CD4-positive, alpha-beta T cell treated with Interleukin-6 for 4 hours (primary cell): ENCODE results near the gene LZTS2.
"Not testable (repeated sequence)": the region's sequence is repeated elsewhere in the genome, so short reads cannot be mapped to it uniquely, and the experiment has no call there.

Experiments used
- DNase-seq: peaks from one replicate; pipeline ENCODE4 v3.0.0-alpha.2; 2020; ENCODE audit warnings: mixed read lengths

The LZTS2 gene, protein sequence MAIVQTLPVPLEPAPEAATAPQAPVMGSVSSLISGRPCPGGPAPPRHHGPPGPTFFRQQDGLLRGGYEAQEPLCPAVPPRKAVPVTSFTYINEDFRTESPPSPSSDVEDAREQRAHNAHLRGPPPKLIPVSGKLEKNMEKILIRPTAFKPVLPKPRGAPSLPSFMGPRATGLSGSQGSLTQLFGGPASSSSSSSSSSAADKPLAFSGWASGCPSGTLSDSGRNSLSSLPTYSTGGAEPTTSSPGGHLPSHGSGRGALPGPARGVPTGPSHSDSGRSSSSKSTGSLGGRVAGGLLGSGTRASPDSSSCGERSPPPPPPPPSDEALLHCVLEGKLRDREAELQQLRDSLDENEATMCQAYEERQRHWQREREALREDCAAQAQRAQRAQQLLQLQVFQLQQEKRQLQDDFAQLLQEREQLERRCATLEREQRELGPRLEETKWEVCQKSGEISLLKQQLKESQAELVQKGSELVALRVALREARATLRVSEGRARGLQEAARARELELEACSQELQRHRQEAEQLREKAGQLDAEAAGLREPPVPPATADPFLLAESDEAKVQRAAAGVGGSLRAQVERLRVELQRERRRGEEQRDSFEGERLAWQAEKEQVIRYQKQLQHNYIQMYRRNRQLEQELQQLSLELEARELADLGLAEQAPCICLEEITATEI

DNA sequence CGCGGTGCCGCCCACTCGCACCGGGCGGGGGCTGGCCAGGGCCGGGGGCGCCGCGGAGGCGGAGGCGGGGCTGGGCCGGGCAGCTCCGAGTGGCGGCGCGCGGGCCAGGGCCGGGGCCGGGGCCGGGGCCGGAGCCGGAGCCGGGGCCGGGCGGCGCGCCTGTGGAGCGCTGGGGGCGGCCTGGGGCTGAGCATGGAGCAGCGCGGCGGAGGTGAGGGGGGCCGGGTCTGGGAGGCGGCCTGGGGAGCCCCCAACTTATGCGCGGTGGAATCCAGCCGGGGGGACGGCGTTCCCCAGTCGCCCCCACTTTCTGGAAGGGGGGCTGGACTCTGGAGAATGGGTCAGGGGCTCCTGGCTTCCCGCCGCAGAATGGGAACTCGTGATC, at the start of gene LZTS2:
Gene LZTS2 (plus strand): TSS at position 67 of the 385 bp plus-strand sequence. CDS start 2,731 bp downstream, outside the sequence.
- no peak for DNase-seq

DNA sequence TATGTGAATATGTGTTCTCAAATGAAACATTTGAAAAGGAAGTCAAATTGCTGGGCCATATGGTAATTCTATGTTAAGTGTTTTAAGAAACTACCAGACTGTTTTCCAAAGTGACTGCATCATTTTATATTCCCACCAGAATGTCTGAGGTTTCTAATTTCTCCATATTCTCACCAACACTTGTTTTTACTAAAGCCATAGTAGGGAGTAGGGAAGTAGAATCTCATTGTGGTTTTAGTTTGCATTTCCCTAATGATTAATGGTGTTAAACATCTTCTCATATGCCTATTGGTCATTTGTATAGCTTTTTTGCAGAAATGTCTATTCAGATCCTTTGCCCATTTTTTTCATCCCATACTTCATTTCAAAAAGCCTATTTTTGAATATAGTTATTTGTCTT, 39.4 kb upstream of the LZTS2 start:
- DNase-seq = no peak

DNA sequence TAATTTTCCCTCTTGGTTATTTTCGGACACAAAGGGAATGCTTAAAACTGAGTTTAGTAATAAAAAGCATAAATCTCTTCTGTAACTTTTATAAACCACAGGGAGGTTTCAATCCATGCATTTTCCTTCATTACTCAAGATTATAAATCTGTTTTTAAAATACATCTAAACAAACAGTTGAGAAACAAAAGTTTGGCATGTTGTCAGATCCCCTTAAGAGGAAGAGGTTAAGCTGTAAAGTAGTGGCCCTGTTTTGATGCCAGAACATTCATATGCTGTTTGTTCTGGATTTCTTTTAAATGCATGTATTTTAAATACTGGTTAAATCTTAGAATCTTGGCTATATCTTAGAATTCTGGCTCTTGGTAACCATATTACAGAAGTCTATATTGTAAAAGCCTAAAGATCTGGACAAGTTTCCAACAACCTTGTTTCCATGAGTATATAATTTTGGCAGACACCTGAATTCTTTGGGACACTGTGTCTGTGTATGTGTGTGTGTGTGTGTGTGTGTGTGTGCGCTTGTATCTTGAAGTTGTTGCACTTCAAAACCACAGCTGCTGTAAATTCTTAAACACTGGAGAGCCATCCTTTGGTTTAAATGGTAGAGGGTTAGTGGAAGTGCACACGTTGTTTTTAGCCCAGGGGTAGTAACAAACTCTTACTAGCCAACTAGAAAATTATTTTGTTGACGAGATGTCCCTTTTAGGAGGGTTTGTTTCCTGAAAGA, 37.1 kb upstream of the LZTS2 start:
- no peak for DNase-seq

DNA sequence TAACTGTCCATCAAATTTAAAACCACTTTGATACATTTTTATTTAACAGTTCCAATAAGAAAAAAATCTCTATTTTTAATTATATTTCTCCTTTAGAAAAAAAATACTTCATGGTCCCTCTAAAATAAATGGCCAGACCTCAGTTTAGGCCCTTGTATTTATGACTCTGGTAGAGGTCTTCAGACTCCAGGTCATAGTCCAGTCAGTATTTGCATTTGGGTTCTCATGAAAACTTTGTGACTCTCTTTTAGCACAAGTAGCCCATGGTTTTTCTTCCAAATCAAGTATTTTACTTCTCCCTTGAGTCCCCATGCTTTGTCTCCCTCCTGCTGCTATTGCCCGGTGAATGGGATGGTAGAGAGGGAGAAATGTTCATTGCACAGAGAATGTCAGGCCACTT, 35.8 kb upstream of the LZTS2 start:
- DNase-seq = no peak

DNA sequence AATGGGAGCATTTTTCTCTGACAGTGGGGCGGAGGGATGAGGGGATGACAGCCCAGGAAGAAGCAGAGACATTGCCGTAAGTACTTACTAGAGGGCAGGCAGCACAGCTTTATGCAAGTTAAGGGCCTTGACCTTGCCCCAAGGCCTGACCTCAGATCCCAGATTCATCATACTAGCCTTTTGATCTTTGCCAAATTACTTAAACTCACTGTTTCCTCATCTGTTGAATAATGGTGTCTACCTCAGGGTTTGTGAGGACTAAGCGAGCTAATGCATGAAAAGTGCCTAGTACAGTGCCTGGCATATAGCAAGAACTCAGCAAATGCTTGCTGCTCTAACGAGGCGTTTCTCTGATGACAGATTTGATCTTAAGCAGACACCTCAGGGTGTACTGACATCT, 33.8 kb upstream of the LZTS2 start:
- DNase-seq = no peak

DNA sequence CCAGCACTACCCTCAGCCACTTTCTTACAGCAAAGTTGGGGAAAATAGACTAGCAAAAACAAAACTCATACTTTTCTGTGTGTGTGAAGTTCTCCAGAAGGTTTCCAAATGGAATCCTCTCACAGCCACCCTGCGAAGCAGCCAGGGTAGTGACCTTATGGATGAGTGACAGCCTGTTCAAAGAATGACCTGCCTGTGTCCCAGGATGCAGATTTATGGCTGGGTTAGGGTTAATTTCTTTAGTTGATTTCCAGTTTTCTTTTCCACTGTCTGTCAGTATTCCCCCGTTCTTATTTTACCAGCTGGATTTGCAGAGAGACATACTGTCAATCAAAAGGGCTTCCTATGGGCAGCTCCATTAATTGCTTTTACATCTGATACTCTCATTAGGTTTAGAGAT, 32.7 kb upstream of the LZTS2 start:
- DNase-seq = no peak

DNA sequence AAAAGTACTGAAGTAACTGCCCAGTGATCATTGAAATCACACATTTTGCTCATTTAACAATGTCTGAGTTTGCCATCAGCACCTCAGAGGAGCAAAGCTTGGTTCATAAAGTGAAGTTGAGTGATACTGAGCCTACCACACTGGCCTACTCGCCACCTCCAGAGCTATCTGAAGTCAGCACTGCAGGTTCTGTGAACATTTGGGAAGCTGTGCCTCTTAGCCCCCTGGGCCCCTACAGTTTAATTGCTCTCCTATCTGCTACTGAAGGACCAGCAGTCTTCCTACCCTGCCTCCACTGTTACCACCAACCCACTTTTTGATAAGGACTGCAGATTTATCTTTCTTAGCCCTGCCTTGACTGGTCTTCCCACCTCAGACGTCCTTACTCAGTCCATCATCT, 32.3 kb upstream of the LZTS2 start:
- no peak for DNase-seq

DNA sequence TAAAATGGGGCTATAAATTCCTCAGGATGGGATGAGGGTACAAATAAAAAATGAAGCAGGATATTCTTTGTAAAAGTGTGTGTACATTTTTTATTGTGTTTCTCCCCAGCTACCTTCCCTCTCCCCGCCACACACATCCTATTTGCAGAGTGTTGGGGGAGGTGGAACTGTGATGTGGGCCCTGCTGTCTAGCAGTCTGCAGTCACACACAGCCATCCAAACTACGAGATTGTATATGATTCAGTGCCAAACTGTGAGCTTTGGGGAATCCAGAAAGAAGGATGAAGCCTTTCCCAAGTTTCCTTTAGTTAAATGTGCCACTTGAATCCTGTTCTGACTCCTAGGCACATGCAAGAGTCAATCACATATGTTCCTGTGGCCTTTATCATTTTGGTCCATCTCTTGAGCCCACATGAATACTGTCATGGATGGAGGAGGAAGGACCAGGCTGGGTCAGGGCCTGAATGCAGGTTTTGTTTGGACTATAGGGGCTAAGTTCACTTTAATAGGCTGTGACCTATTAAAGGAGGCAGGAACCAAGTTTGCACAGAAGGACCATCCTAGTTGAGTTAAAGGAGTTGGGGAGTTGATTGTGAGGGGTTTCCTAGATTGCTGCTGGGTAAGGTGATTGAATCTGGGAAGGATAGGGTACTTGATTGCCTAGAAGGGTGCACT, 31.4 kb upstream of the LZTS2 start:
- no peak for DNase-seq

DNA sequence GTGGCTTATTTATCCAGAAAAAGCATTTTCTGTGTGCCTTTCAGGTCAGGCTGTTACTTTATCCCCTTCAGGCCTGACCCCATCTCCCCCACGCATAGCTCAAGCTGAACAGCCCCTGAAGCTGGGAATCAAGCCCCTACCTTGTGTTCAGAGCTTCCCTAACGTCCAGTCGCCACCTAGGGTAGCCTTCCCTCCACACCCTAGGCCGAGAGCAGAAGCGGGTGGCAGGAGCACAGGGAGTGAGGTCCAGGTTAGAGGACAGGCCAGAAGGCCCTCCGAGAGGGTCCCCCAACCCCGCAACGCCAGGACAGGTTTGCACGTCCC, 30.8 kb upstream of the LZTS2 start:
- no peak for DNase-seq

DNA sequence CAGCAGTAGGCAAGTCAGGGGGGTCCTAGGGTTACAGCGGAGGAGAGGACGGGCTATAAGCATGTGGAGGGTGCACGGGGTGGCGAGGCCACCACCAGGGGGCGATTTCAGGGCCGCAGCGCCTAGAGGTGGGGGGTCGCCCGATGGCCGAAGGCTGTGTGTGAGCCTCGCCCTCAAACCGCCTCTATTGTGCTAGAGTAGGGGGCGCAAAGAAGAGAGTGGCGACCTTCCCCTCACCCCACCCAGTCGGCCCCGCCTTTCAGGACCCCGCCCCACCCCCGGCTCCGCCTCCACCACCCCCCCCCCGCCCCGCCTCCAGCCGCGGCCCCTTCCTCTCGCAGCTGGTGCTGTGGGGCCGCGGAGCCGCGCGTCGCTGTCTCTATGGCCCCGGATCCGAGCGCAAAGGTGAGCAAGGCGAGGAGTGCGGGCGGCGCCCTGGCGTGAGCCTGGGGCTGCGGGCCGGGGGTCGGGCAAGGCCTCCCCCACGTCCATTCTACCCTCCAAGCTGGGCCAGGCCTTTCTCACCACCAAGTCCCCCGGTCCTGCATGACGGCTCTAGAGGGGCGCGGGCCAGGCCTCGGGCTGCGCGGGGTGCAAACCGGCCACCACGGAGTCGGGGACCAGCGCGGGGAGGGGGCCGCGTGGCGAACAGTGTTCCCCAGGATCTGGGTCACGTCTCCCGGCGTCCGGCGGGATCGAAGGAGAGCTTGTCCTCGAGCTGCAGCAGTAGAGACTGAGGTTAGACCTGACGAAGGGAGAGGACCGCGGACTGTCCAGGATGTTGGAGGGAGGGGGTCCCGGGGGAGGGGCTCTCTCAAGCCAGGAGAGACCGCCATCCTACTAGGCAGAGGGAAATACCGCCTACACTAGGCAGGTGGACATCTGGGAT, 30.2 kb upstream of the LZTS2 start, which contains the start of gene SEMA4G:
Gene SEMA4G (plus strand): TSS at position 318 of the 889 bp plus-strand sequence. CDS start 3,409 bp downstream, outside the sequence.
- peak; percentile 70 for DNase-seq

DNA sequence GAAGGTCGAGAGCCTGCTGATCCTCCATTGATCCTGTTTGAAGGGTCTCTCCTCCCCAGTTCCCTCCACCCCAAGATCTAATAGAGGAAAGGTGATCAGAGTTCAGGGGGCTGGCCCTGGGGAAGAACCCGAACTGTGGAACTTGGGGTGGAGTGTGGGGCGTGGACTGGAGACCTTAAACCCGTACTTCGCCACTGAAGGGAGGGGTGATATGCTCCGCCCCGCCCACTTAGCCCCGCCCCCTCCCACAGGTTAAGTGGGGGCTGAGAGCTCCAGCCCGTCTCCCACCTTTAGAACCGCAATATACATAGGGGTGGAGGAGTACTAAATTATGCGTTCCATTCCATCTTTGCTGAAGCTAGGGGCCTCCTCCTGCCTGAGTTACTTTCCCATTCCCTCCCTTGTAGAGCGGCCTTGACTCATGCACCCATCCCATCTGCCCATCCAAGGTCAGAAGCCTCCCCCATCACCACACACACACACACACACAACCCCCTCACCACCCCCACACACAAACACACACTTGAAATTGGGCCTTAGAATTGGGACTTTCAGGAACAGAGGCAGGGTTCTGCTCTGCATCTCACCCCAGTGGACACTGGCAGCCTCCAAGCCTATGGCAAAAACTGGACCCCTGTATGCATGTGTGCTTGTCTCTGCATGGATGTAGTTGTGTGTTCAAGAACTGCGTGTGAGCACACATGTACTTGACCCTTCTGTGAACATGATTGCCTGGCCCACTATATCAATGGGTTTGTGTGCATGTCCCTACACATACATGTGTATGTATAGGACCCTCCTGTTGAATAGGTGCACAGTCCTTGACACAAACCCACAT, 29.3 kb upstream of the LZTS2 start:
- DNase-seq = peak; percentile 57

DNA sequence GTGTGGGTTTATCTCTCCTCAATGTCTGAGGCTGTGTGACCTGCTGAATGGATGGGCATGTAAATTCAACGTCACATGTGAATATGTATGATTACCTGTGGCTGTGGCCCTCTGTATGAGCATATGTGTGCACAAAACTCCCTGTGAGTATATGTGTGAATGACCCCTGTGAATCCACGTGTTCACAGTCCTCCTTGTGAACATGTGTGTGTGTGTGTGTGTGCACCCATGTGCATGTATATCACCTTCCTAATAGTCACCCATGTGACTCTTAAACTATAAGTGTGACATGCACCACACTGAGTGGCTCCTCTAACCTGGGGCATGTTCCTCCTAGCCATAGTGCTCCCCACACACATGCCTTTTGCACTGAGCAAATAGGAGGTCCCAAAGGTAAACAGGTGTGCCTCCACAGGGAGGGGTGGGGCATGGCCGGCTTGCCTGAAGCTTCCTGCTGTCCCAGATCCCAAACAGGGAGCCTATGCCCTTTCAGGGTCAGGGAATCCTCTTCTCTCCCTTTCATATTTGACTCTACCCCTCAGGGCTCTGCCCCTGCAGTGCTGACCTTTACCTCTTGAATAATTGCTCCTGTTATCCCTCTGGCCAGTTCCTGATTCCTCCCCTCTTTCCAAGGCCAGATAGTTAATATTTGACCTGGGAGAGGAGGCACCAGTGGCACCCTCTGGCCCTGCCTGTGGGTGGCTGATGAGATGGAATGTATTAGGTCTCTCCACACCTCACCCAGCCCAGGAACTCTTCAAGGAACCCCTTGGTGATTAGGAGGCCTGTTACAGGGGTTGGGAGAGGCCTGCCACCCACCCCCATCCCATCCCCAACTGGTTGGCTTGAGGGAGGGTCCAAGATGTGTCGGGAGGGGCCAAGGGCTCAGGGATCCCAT, 28.4 kb upstream of the LZTS2 start:
- DNase-seq = no peak

DNA sequence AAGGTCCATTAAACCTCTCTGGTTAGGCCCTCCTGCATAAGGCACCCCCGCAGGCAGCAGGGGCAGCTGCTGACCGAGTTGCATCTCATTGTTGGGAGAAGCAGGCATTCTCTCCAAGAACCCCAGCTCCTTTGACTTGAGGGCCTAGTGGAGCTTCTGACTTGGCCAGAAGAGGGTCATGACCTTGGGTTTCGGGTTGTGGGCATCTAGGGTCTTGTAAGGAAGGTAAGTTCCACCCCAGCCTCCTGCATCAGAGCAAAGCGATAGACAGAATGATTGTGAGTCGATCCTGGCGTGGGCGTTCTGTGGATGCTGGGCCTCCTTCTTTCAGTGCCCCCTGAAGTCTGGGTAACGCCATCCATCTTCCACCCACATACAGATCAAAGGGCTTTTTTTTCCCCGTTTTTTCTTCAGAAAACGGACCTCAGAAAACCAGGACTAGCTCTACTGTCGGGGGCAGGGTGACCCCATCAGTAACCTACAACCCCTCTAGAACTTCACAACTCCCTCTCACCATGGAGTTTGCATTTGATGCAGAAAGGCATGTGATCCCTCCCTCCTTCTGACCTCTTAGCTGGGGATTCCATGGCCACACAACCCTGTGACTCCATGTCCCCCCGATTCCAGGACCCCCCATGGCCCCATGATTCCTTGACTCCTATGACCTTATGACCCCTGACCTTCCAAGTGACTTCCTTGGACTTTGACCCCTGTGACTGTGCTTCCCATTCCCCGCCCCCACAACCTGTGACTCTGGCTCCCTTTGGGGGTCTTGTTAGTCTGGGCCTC, 27.3 kb upstream of the LZTS2 start:
- DNase-seq = no peak

DNA sequence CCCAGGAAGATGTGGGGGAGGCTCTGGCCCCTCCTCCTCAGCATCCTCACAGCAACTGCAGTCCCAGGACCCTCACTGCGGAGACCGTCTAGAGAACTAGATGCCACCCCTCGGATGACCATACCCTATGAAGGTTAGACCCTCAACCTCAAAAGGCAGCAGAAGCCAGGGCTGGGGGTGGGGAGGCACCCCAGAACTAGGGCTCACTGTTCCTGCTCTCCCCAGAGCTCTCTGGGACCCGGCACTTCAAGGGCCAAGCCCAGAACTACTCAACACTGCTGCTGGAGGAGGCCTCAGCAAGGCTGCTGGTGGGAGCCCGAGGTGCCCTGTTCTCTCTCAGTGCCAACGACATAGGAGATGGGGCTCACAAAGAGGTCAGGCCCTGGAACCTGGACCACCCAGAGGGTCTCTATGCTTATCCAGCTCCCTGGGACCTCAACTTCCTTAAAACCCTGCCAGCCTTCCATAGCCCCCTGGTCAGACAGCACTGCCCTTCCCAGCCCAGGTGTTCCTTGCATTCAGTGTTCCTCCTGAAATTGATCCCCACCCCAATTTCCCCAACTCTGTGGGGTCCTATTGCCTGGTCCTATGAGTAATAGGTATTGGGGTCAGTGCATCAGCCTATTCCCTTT, 26.6 kb upstream of the LZTS2 start:
- DNase-seq = no peak

DNA sequence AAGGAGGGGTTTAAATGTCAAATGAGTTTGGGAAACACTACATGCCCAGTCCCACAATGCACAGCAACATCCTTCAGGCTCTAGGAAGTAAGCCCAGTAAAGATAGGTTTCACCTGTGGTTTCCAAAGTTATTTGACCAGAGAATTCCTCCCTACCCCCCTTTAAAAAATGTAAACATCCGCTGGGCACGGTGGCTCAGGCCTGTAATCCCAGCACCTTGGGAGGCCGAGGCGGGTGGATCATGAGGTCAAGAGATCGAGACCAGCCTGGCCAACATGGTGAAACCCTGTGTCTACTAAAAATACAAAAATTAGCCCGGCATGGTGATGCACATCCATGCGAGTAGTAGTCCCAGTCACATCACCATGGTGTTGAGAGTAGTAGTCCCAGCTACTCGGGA, 24.2 kb upstream of the LZTS2 start:
- DNase-seq = not testable (repeated sequence)

DNA sequence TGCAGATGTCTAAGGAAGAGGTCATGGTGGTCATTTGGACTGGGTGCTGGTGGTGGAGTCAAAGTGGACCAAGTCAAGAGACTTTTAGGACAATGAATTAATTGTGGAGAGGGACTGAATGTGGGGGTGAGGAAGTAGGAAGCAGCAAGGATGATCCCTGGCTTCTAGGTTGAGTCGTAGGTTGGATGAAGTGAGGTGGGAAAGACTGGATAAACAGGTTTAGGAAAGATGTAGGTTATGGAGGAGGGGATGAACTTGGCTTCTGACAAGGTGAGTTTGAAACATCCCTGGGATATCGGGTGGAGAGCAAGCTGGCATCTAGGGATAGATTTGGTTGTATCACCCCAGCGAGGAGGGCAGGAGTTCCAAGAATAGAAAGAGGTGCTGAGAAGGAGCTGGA, 22.7 kb upstream of the LZTS2 start:
- no peak for DNase-seq

DNA sequence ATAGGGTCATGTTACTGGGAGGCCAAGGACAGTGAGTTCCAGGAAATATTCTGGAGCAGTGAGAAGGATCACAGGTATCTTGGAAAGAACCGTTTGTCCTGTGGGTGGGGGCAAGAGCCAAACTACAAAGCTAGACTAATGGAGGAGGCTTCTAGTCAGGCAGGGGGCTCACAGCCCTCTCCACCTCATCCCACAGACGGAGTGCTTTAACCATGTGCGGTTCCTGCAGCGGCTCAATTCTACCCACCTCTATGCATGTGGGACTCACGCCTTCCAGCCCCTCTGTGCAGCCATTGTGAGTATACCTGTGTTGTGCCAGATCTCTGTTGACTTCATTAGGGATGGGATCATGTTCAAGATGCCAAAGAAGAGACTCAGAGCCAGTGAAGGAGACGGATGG, 22.2 kb upstream of the LZTS2 start:
- DNase-seq = no peak

DNA sequence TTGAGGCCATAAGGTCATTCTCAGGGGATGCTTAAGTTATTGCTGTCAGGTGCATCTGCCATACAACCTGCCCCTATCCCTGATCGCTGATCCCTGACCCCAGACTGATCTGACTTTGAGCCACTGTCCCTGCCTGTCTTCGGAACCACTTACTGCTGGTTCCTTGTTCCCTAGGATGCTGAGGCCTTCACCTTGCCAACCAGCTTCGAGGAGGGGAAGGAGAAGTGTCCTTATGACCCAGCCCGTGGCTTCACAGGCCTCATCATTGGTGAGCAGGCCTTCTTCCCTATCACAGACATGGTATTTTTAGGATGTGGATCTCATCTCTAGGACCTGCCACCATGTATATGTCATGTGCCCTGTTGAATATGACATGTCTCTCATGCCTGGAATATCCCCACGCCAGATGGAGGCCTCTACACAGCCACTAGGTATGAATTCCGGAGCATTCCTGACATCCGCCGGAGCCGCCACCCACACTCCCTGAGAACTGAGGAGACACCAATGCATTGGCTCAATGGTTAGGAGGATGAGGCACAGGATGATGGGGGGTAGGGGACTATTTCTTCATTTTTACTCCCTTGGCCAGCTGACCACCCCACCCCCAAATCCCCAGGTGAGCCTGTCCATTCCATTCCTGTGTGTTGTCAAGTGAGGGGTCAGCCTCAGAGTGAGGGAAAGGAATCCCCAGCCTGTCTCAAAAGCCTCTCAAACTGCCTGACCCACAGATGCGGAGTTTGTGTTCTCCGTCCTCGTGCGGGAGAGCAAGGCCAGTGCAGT, 21.3 kb upstream of the LZTS2 start:
- DNase-seq = no peak
